Fibroblast of lung (primary cell): Measurements from ENCODE around the gene UBTF. TPM values are rescaled to one million over a fixed set of nuclear protein-coding genes. Genes with fewer than 3 reads are reported as not detected.

Experiments
- DNase-seq, 2 donors: peaks; one replicate each; pipeline versions ENCODE4 v3.0.0 to v3.0.0-alpha.2; 2010; ENCODE audit warnings: low read depth in 2 of 2
- H2AFZ ChIP-seq: 2 replicates; pipeline ENCODE4 v1.5.1; 2012; ENCODE audit warnings: low read length, control low read depth, inconsistent platforms
- H3K27ac ChIP-seq: 2 replicates; pipeline ENCODE4 v1.5.1; 2011; ENCODE audit warnings: low read length, control low read depth; ENCODE audit not compliant: insufficient read depth
- H3K27me3 ChIP-seq: 2 replicates; pipeline ENCODE4 v1.5.1; 2011; ENCODE audit warnings: mild to moderate bottlenecking, low read length; ENCODE audit not compliant: control insufficient read depth, insufficient read depth
- H3K36me3 ChIP-seq: 2 replicates; pipeline ENCODE4 v1.5.1; 2011; ENCODE audit warnings: low read length; ENCODE audit not compliant: control insufficient read depth, insufficient read depth
- H3K4me1 ChIP-seq: 2 replicates; pipeline ENCODE4 v1.5.1; 2011; ENCODE audit warnings: low read length; ENCODE audit not compliant: control insufficient read depth, insufficient read depth; ENCODE audit errors: extremely low read depth
- H3K4me2 ChIP-seq: 2 replicates; pipeline ENCODE4 v1.5.1; 2011; ENCODE audit warnings: low read length, control low read depth; ENCODE audit not compliant: insufficient read depth; ENCODE audit errors: extremely low read depth
- H3K4me3 ChIP-seq, 4 experiments: fragments of 200-600 bp in 1 of 4; sonication (generic) in 1 of 4; replicated peaks in 1 of 4; 2 replicates each; pipeline ENCODE4 v1.5.1; 2011 to 2016; ENCODE audit warnings: low read length in 4 of 4, low read depth in 3 of 4, mild to moderate bottlenecking in 3 of 4, control low read depth in 2 of 4, inconsistent platforms in 1 of 4, mixed read lengths in 1 of 4; ENCODE audit not compliant: insufficient read depth in 1 of 4; ENCODE audit errors: control extremely low read depth in 1 of 4
- H3K79me2 ChIP-seq: 2 replicates; pipeline ENCODE4 v1.5.1; 2012; ENCODE audit warnings: mild to moderate bottlenecking, low read length, inconsistent platforms; ENCODE audit not compliant: control insufficient read depth, insufficient read depth
- H3K9ac ChIP-seq: 2 replicates; pipeline ENCODE4 v1.5.1; 2011; ENCODE audit warnings: mild to moderate bottlenecking, low read length, control low read depth; ENCODE audit not compliant: insufficient read depth
- H3K9me3 ChIP-seq: 2 replicates; pipeline ENCODE4 v1.5.1; 2012; ENCODE audit warnings: low read depth, low read length; ENCODE audit not compliant: control insufficient read depth, insufficient read depth
- H4K20me1 ChIP-seq: 2 replicates; pipeline ENCODE4 v1.5.1; 2011; ENCODE audit warnings: low read length; ENCODE audit not compliant: control insufficient read depth, insufficient read depth; ENCODE audit errors: extremely low read depth
- EZH2 ChIP-seq: IDR thresholded peaks from 2 replicates; pipeline ENCODE4 v1.5.1; 2012; ENCODE audit warnings: low read length, control low read depth, mild to moderate bottlenecking; ENCODE audit errors: missing control alignments
- polyA minus RNA-seq: library from RNA; depleted of rRNA, polyadenylated mRNA; stranded (reverse); fragments of >200 nt; gene quantifications from 2 replicates; pipeline ENCODE4 v1.2.3, GENCODE V29; 2011; ENCODE audit warnings: low replicate concordance
- polyA plus RNA-seq, 2 donors: library from polyadenylated mRNA; depleted of rRNA in 1 of 2; stranded (reverse) in 1 of 2; unstranded in 1 of 2; fragments of >200 nt; gene quantifications; 2 replicates each; pipeline ENCODE4 v1.2.1, GENCODE V29; 2011 to 2012; ENCODE audit warnings: missing spikeins in 1 of 2
- total RNA-seq: library from RNA; depleted of rRNA; stranded (reverse); fragments of >200 nt; gene quantifications from 2 replicates; pipeline ENCODE4 v1.2.1, GENCODE V29; 2014
- TF ChIP-seq, protein P1 (sequence below), 2 donors: IDR thresholded peaks in 1 of 2; conservative IDR thresholded peaks in 1 of 2; 1 replicate in 1 of 2; 2 replicates in 1 of 2; pipeline ENCODE4 v1.5.1; 2011 to 2012; ENCODE audit warnings: low read length in 2 of 2, control low read depth in 1 of 2, inconsistent platforms in 1 of 2, low read depth in 1 of 2, mild to moderate bottlenecking in 1 of 2

Gene UBTF
- total RNA-seq (42.1 and 49.8 TPM in 2 replicates), polyA plus RNA-seq (25.1 and 34.3 TPM in 2 replicates), polyA minus RNA-seq (33.1 and 43.0 TPM in 2 replicates)
- polyA plus RNA-seq (2012) = 47.9 and 55.9 TPM in 2 replicates

GRCh38 chr17:44219616-44220212 is at the start of gene UBTF:
Gene UBTF (minus strand): TSS chr17:44219675. CDS start chr17:44218229, 1,446 bp downstream.
- no peak for TF ChIP-seq EZH2
- TF ChIP-seq, protein P1, sequence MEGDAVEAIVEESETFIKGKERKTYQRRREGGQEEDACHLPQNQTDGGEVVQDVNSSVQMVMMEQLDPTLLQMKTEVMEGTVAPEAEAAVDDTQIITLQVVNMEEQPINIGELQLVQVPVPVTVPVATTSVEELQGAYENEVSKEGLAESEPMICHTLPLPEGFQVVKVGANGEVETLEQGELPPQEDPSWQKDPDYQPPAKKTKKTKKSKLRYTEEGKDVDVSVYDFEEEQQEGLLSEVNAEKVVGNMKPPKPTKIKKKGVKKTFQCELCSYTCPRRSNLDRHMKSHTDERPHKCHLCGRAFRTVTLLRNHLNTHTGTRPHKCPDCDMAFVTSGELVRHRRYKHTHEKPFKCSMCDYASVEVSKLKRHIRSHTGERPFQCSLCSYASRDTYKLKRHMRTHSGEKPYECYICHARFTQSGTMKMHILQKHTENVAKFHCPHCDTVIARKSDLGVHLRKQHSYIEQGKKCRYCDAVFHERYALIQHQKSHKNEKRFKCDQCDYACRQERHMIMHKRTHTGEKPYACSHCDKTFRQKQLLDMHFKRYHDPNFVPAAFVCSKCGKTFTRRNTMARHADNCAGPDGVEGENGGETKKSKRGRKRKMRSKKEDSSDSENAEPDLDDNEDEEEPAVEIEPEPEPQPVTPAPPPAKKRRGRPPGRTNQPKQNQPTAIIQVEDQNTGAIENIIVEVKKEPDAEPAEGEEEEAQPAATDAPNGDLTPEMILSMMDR (conservative IDR thresholded peaks at IDR 0.05 in 1 of 2, IDR thresholded peaks at IDR 0.05 in 1 of 2; ENCODE audit: low read depth in 1 of 2, low read length in 2 of 2) = no peak
- Histone ChIP-seq H3K9me3 (no peaks in the 10 kb centered on the region), H3K79me2 (peaks cover 33% of the 10 kb centered on the region), H3K4me1 (peaks cover 20% of the 10 kb centered on the region), H3K27ac (peak within 1 kb of the TSS; percentile 83), H3K4me2 (no peak within 1 kb of the TSS), H3K27me3 (no peaks in the 10 kb centered on the region), H3K36me3 (peaks cover 14% of the 10 kb centered on the region), H3K4me3 (peak within 1 kb of the TSS; percentile 53 to 92 (median 73)), H2AFZ (no peak within 1 kb of the TSS), H4K20me1 (no peaks in the 10 kb centered on the region), H3K9ac (peak within 1 kb of the TSS; percentile 88)
- peak; percentile 61 to 67 for DNase-seq

- Histone ChIP-seq H4K20me1 (no peaks in the 10 kb centered on the region), H3K27ac (no peak overlapping the region), H3K4me3 (no peak overlapping the region), H3K4me2 (no peak overlapping the region), H3K27me3 (peaks cover 4% of the 10 kb centered on the region), H3K4me1 (no peaks in the 10 kb centered on the region), H2AFZ (no peak overlapping the region), H3K36me3 (no peaks in the 10 kb centered on the region), H3K79me2 (no peaks in the 10 kb centered on the region), H3K9ac (no peak overlapping the region), H3K9me3 (no peaks in the 10 kb centered on the region)
- TF ChIP-seq, protein P1 (conservative IDR thresholded peaks at IDR 0.05 in 1 of 2, IDR thresholded peaks at IDR 0.05 in 1 of 2; ENCODE audit: low read depth in 1 of 2, low read length in 2 of 2) = no peak
- no peak for TF ChIP-seq EZH2
- no peak for DNase-seq
Observed at GRCh38 chr17:44268709-44269534, 49.4 kb upstream of the UBTF start.

- Histone ChIP-seq H3K27ac (no peak within 1 kb of the TSS), H3K36me3 (no peaks in the 10 kb centered on the region), H4K20me1 (no peaks in the 10 kb centered on the region), H3K9ac (no peak within 1 kb of the TSS), H2AFZ (no peak within 1 kb of the TSS), H3K9me3 (no peaks in the 10 kb centered on the region), H3K4me2 (no peak within 1 kb of the TSS), H3K79me2 (no peaks in the 10 kb centered on the region), H3K4me1 (no peaks in the 10 kb centered on the region), H3K4me3 (no peak within 1 kb of the TSS), H3K27me3 (peaks cover 4% of the 10 kb centered on the region)
- no peak for DNase-seq
- TF ChIP-seq EZH2 = no peak
- TF ChIP-seq, protein P1 (conservative IDR thresholded peaks at IDR 0.05 in 1 of 2, IDR thresholded peaks at IDR 0.05 in 1 of 2; ENCODE audit: low read depth in 1 of 2, low read length in 2 of 2) = no peak
Observed at GRCh38 chr17:44267818-44268490, 48.5 kb upstream of the UBTF start, which contains the start of gene SLC4A1. Gene SLC4A1 (minus strand): TSS chr17:44268135. CDS start chr17:44262866, 5,269 bp downstream.
